HL-60 (cell line): Measurements from ENCODE around the gene ID2.

Experiments used
- POLR2AphosphoS5 ChIP-seq: IDR thresholded peaks from 2 replicates; pipeline ENCODE4 v1.6.1; 2012; ENCODE audit warnings: low read depth
- TF ChIP-seq, protein P1 (sequence below): IDR thresholded peaks from one replicate; pipeline ENCODE4 v1.5.1; 2011; ENCODE audit warnings: low read length, control low read depth, inconsistent platforms; ENCODE audit not compliant: insufficient read depth
- TF ChIP-seq, protein P2 (sequence below): IDR thresholded peaks from 2 replicates; pipeline ENCODE4 v1.6.1; 2012; ENCODE audit warnings: low read depth; ENCODE audit not compliant: insufficient replicate concordance

DNA sequence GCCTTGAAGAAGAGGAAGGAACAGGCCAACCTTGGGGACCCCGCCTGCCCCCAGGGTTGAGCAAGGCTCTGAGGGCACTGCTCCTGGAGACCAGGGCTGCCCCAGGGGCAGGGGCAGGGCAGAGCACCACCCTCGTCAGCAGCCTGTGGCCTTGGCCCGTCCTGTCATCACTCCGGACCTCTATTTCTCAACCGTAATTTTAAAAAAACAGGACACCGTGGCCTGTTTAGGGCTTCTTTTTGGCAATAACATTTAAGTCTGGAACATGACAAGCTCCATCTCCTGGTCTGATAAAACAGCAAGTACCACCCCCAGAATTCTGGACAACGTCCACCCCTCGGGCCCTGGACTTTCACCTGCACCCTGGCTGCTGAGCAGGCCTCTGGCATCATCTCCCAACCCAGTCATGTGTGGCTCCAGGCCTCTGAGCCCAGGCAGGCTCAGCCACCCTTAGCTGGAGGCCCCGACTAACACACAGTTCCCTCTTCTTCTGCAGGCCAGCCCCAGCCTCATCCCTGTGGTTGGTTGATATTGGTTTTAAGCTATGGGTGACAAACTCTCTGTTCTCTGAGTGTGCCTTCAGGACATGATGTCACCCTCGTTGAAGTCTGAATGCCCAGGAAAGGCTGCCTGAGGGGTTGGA is 22.6 kb upstream of the ID2 start:
- TF ChIP-seq, protein P1, sequence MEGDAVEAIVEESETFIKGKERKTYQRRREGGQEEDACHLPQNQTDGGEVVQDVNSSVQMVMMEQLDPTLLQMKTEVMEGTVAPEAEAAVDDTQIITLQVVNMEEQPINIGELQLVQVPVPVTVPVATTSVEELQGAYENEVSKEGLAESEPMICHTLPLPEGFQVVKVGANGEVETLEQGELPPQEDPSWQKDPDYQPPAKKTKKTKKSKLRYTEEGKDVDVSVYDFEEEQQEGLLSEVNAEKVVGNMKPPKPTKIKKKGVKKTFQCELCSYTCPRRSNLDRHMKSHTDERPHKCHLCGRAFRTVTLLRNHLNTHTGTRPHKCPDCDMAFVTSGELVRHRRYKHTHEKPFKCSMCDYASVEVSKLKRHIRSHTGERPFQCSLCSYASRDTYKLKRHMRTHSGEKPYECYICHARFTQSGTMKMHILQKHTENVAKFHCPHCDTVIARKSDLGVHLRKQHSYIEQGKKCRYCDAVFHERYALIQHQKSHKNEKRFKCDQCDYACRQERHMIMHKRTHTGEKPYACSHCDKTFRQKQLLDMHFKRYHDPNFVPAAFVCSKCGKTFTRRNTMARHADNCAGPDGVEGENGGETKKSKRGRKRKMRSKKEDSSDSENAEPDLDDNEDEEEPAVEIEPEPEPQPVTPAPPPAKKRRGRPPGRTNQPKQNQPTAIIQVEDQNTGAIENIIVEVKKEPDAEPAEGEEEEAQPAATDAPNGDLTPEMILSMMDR: no peak
- no peak for TF ChIP-seq POLR2AphosphoS5
- TF ChIP-seq, protein P2, sequence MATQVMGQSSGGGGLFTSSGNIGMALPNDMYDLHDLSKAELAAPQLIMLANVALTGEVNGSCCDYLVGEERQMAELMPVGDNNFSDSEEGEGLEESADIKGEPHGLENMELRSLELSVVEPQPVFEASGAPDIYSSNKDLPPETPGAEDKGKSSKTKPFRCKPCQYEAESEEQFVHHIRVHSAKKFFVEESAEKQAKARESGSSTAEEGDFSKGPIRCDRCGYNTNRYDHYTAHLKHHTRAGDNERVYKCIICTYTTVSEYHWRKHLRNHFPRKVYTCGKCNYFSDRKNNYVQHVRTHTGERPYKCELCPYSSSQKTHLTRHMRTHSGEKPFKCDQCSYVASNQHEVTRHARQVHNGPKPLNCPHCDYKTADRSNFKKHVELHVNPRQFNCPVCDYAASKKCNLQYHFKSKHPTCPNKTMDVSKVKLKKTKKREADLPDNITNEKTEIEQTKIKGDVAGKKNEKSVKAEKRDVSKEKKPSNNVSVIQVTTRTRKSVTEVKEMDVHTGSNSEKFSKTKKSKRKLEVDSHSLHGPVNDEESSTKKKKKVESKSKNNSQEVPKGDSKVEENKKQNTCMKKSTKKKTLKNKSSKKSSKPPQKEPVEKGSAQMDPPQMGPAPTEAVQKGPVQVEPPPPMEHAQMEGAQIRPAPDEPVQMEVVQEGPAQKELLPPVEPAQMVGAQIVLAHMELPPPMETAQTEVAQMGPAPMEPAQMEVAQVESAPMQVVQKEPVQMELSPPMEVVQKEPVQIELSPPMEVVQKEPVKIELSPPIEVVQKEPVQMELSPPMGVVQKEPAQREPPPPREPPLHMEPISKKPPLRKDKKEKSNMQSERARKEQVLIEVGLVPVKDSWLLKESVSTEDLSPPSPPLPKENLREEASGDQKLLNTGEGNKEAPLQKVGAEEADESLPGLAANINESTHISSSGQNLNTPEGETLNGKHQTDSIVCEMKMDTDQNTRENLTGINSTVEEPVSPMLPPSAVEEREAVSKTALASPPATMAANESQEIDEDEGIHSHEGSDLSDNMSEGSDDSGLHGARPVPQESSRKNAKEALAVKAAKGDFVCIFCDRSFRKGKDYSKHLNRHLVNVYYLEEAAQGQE: no peak
